WTC11 (cell line): ENCODE data around the gene MTM1. TPM values are rescaled to one million over a fixed set of nuclear protein-coding genes. Genes with fewer than 3 reads are reported as not detected.

Experiments
- ATAC-seq: fragments of 200-7000 bp; cut with Tn5 transposase; 2 replicates; pipeline ENCODE4 v1.10.0; 2021; ENCODE audit warnings: mild to moderate bottlenecking, moderate library complexity
- CTCF ChIA-PET: fragments of 300-600 bp; sonication (Branson Sonifier 250); formaldehyde crosslinking; loops from one replicate; lab custom pipeline; 2021; ENCODE audit warnings: antibody characterized with exemption; lab: Charles Lee
- POLR2A ChIA-PET: fragments of 350-600 bp; sonication (Branson Sonifier 250); formaldehyde crosslinking; loops from one replicate; lab custom pipeline; 2021; ENCODE audit warnings: antibody characterized with exemption; lab: Charles Lee
- DNase-seq: peaks from one replicate; pipeline ENCODE4 v3.0.0; 2021; ENCODE audit warnings: low spot score
- H3K27ac Mint-ChIP-seq: 2 replicates; pipeline ENCODE4 v1.8.0; 2021; ENCODE audit warnings: mixed read lengths
- H3K27me3 Mint-ChIP-seq: 2 replicates; pipeline ENCODE4 v1.8.0; 2021; ENCODE audit warnings: low read depth, mild to moderate bottlenecking, moderate library complexity, mixed read lengths
- H3K36me3 Mint-ChIP-seq: 2 replicates; pipeline ENCODE4 v1.8.0; 2021; ENCODE audit warnings: mixed read lengths
- H3K4me1 Mint-ChIP-seq: 2 replicates; pipeline ENCODE4 v1.8.0; 2022; ENCODE audit warnings: mixed read lengths
- H3K4me3 Mint-ChIP-seq: 2 replicates; pipeline ENCODE4 v1.8.0; 2021; ENCODE audit warnings: mild to moderate bottlenecking, moderate library complexity, mixed read lengths
- H3K9me3 Mint-ChIP-seq: 2 replicates; pipeline ENCODE4 v1.8.0; 2021; ENCODE audit warnings: mixed read lengths
- ATF1 ChIP-seq: sonication (generic); formaldehyde crosslinking; IDR thresholded peaks from 2 replicates; pipeline ENCODE4 v1.8.1; 2023; ENCODE audit warnings: mild to moderate bottlenecking, moderate library complexity, missing genetic modification reagents
- CBFB ChIP-seq: sonication (generic); formaldehyde crosslinking; IDR thresholded peaks from 2 replicates; pipeline ENCODE4 v1.8.1; 2022; ENCODE audit warnings: mild to moderate bottlenecking, low read depth, missing genetic modification reagents
- EMX1 ChIP-seq: fragments of 250-450 bp; sonication (Bioruptor Pico); IDR thresholded peaks from 2 replicates; pipeline ENCODE4 v1.8.0; 2021; ENCODE audit warnings: mild to moderate bottlenecking
- GABPB1 ChIP-seq: sonication (generic); formaldehyde crosslinking; IDR thresholded peaks from 2 replicates; pipeline ENCODE4 v1.8.1; 2023; ENCODE audit warnings: mild to moderate bottlenecking, missing genetic modification reagents
- NR2C2 ChIP-seq: sonication (generic); formaldehyde crosslinking; IDR thresholded peaks from 2 replicates; pipeline ENCODE4 v1.8.0; 2022; ENCODE audit warnings: mild to moderate bottlenecking, missing genetic modification reagents
- OVOL2 ChIP-seq: fragments of 250-450 bp; sonication (Bioruptor Pico); IDR thresholded peaks from 2 replicates; pipeline ENCODE4 v1.9.0; 2021; ENCODE audit warnings: mild to moderate bottlenecking, borderline replicate concordance
- PRRX2 ChIP-seq: fragments of 250-450 bp; sonication (Bioruptor Pico); IDR thresholded peaks from 2 replicates; pipeline ENCODE4 v1.8.0; 2021; ENCODE audit warnings: mild to moderate bottlenecking
- RELA ChIP-seq: sonication (generic); formaldehyde crosslinking; IDR thresholded peaks from 2 replicates; pipeline ENCODE4 v1.8.1; 2022; ENCODE audit warnings: missing genetic modification reagents, mild to moderate bottlenecking, borderline replicate concordance
- RORB ChIP-seq: fragments of 250-450 bp; sonication (Bioruptor Pico); IDR thresholded peaks from 2 replicates; pipeline ENCODE4 v1.9.0; 2021; ENCODE audit warnings: mild to moderate bottlenecking
- SOX15 ChIP-seq: fragments of 250-450 bp; sonication (Bioruptor Pico); IDR thresholded peaks from 2 replicates; pipeline ENCODE4 v1.9.0; 2021; ENCODE audit warnings: mild to moderate bottlenecking
- TCF7 ChIP-seq: sonication (generic); formaldehyde crosslinking; IDR thresholded peaks from 2 replicates; pipeline ENCODE4 v1.8.0; 2022; ENCODE audit warnings: mild to moderate bottlenecking, low read depth, missing genetic modification reagents, moderate library complexity
- ZNF121 ChIP-seq: sonication (generic); formaldehyde crosslinking; IDR thresholded peaks from 2 replicates; pipeline ENCODE4 v1.8.0; 2023; ENCODE audit warnings: missing genetic modification reagents
- ZNF317 ChIP-seq: sonication (generic); formaldehyde crosslinking; IDR thresholded peaks from 2 replicates; pipeline ENCODE4 v1.8.1; 2023; ENCODE audit warnings: low read depth, mild to moderate bottlenecking, moderate library complexity, missing genetic modification reagents, borderline replicate concordance
- total RNA-seq: library from RNA; stranded (reverse); gene quantifications from 3 replicates; pipeline ENCODE4 v1.2.3, GENCODE V29; 2021
- TF ChIP-seq, protein P1 (sequence below): fragments of 250-450 bp; sonication (Bioruptor Pico); IDR thresholded peaks from 2 replicates; pipeline ENCODE4 v1.8.0; 2021; ENCODE audit warnings: mild to moderate bottlenecking
- TF ChIP-seq, protein P2 (sequence below): sonication (generic); formaldehyde crosslinking; IDR thresholded peaks from 2 replicates; pipeline ENCODE4 v1.8.0; 2023; ENCODE audit warnings: missing genetic modification reagents, mild to moderate bottlenecking, borderline replicate concordance
- TF ChIP-seq, protein P3 (sequence below): sonication (generic); formaldehyde crosslinking; conservative IDR thresholded peaks from 2 replicates; pipeline ENCODE4 v1.8.1; 2022; ENCODE audit warnings: mild to moderate bottlenecking, missing genetic modification reagents
- TF ChIP-seq, protein P4 (sequence below): sonication (generic); formaldehyde crosslinking; IDR thresholded peaks from 2 replicates; pipeline ENCODE4 v1.8.1; 2022; ENCODE audit warnings: low read depth, missing genetic modification reagents, borderline replicate concordance
- TF ChIP-seq, protein P5 (sequence below): fragments of 250-450 bp; sonication (Bioruptor Pico); IDR thresholded peaks from 2 replicates; pipeline ENCODE4 v1.9.0; 2021; ENCODE audit warnings: mild to moderate bottlenecking
- TF ChIP-seq, protein P6 (sequence below): fragments of 250-450 bp; sonication (Bioruptor Pico); IDR thresholded peaks from 2 replicates; pipeline ENCODE4 v2.1.2; 2022; ENCODE audit warnings: mild to moderate bottlenecking, moderate library complexity
- TF ChIP-seq, protein P7 (sequence below): sonication (generic); formaldehyde crosslinking; IDR thresholded peaks from 2 replicates; pipeline ENCODE4 v1.8.0; 2022; ENCODE audit warnings: mild to moderate bottlenecking, missing genetic modification reagents

Gene MTM1
- total RNA-seq, 1 experiment from 2014 or later = 10.4 TPM

DNA sequence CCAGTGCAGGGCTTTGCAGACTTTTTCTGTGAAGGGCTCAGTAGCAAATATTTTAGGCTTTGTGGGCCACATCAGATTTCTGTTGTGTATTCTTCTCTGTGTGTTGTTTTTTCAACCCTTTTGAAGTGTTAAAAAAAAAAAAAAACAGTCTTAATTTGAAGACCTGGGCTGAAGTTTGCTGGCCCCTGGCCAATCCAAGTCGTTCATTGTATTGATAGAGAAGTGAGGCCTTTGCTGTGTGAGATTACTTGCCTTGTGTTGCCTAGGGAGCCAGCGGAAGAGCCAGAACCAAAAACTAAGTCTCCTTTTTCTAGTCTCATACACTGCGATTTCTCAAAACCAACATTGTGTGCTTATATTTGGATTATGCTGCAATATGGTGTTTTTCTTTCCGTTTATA is 46.9 kb downstream of the MTM1 start:
- DNase-seq = no peak
- H3K27me3 Mint-ChIP-seq = no peaks in the 10 kb centered on the region
- no peak for ATAC-seq
- CTCF ChIA-PET = no interaction called here
- no peak overlapping the region for H3K27ac Mint-ChIP-seq
- H3K36me3 Mint-ChIP-seq = peaks cover 2% of the 10 kb centered on the region; the same call in 1 of the 2 replicates
- H3K4me1 Mint-ChIP-seq = peaks cover 21% of the 10 kb centered on the region
- H3K9me3 Mint-ChIP-seq = no peaks in the 10 kb centered on the region
- no peak overlapping the region for H3K4me3 Mint-ChIP-seq
- POLR2A ChIA-PET = no interaction called here
- TF ChIP-seq OVOL2 (CRISPR knock-in tag) (no peak), SOX15 (no peak), RELA (no peak), ATF1 (CRISPR knock-in tag) (no peak), NR2C2 (CRISPR knock-in tag) (no peak), TCF7 (CRISPR knock-in tag) (no peak), PRRX2 (no peak), RORB (CRISPR knock-in tag) (no peak), CBFB (CRISPR knock-in tag) (no peak), ZNF317 (CRISPR knock-in tag) (no peak), ZNF121 (CRISPR knock-in tag) (no peak), GABPB1 (no peak), EMX1 (CRISPR knock-in tag) (no peak)
- TF ChIP-seq, protein P1, sequence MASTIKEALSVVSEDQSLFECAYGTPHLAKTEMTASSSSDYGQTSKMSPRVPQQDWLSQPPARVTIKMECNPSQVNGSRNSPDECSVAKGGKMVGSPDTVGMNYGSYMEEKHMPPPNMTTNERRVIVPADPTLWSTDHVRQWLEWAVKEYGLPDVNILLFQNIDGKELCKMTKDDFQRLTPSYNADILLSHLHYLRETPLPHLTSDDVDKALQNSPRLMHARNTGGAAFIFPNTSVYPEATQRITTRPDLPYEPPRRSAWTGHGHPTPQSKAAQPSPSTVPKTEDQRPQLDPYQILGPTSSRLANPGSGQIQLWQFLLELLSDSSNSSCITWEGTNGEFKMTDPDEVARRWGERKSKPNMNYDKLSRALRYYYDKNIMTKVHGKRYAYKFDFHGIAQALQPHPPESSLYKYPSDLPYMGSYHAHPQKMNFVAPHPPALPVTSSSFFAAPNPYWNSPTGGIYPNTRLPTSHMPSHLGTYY (CRISPR knock-in tag) = no peak
- TF ChIP-seq, protein P2, sequence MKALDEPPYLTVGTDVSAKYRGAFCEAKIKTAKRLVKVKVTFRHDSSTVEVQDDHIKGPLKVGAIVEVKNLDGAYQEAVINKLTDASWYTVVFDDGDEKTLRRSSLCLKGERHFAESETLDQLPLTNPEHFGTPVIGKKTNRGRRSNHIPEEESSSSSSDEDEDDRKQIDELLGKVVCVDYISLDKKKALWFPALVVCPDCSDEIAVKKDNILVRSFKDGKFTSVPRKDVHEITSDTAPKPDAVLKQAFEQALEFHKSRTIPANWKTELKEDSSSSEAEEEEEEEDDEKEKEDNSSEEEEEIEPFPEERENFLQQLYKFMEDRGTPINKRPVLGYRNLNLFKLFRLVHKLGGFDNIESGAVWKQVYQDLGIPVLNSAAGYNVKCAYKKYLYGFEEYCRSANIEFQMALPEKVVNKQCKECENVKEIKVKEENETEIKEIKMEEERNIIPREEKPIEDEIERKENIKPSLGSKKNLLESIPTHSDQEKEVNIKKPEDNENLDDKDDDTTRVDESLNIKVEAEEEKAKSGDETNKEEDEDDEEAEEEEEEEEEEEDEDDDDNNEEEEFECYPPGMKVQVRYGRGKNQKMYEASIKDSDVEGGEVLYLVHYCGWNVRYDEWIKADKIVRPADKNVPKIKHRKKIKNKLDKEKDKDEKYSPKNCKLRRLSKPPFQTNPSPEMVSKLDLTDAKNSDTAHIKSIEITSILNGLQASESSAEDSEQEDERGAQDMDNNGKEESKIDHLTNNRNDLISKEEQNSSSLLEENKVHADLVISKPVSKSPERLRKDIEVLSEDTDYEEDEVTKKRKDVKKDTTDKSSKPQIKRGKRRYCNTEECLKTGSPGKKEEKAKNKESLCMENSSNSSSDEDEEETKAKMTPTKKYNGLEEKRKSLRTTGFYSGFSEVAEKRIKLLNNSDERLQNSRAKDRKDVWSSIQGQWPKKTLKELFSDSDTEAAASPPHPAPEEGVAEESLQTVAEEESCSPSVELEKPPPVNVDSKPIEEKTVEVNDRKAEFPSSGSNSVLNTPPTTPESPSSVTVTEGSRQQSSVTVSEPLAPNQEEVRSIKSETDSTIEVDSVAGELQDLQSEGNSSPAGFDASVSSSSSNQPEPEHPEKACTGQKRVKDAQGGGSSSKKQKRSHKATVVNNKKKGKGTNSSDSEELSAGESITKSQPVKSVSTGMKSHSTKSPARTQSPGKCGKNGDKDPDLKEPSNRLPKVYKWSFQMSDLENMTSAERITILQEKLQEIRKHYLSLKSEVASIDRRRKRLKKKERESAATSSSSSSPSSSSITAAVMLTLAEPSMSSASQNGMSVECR = no peak
- TF ChIP-seq, protein P3, sequence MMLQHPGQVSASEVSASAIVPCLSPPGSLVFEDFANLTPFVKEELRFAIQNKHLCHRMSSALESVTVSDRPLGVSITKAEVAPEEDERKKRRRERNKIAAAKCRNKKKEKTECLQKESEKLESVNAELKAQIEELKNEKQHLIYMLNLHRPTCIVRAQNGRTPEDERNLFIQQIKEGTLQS (CRISPR knock-in tag) = no peak
- TF ChIP-seq, protein P4, sequence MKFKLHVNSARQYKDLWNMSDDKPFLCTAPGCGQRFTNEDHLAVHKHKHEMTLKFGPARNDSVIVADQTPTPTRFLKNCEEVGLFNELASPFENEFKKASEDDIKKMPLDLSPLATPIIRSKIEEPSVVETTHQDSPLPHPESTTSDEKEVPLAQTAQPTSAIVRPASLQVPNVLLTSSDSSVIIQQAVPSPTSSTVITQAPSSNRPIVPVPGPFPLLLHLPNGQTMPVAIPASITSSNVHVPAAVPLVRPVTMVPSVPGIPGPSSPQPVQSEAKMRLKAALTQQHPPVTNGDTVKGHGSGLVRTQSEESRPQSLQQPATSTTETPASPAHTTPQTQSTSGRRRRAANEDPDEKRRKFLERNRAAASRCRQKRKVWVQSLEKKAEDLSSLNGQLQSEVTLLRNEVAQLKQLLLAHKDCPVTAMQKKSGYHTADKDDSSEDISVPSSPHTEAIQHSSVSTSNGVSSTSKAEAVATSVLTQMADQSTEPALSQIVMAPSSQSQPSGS (CRISPR knock-in tag) = no peak
- TF ChIP-seq, protein P5, sequence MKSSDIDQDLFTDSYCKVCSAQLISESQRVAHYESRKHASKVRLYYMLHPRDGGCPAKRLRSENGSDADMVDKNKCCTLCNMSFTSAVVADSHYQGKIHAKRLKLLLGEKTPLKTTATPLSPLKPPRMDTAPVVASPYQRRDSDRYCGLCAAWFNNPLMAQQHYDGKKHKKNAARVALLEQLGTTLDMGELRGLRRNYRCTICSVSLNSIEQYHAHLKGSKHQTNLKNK (CRISPR knock-in tag) = no peak
- TF ChIP-seq, protein P6, sequence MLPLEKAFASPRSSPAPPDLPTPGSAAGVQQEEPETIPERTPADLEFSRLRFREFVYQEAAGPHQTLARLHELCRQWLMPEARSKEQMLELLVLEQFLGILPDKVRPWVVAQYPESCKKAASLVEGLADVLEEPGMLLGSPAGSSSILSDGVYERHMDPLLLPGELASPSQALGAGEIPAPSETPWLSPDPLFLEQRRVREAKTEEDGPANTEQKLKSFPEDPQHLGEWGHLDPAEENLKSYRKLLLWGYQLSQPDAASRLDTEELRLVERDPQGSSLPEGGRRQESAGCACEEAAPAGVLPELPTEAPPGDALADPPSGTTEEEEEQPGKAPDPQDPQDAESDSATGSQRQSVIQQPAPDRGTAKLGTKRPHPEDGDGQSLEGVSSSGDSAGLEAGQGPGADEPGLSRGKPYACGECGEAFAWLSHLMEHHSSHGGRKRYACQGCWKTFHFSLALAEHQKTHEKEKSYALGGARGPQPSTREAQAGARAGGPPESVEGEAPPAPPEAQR (CRISPR knock-in tag) = no peak
- TF ChIP-seq, protein P7, sequence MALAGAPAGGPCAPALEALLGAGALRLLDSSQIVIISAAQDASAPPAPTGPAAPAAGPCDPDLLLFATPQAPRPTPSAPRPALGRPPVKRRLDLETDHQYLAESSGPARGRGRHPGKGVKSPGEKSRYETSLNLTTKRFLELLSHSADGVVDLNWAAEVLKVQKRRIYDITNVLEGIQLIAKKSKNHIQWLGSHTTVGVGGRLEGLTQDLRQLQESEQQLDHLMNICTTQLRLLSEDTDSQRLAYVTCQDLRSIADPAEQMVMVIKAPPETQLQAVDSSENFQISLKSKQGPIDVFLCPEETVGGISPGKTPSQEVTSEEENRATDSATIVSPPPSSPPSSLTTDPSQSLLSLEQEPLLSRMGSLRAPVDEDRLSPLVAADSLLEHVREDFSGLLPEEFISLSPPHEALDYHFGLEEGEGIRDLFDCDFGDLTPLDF = no peak
